Choroid plexus epithelial cell (primary cell): ENCODE data around the gene KCMF1.

Experiments used
- DNase-seq: peaks from one replicate; pipeline ENCODE4 v3.0.0-alpha.2; 2010; ENCODE audit warnings: low read depth
- H3K4me3 ChIP-seq: 2 replicates; pipeline ENCODE4 v1.5.1; 2011; ENCODE audit warnings: low read depth, mild to moderate bottlenecking, control low read depth, low read length, moderate library complexity
- TF ChIP-seq, protein P1 (sequence below): conservative IDR thresholded peaks from 2 replicates; pipeline ENCODE4 v1.5.1; 2011; ENCODE audit warnings: low read depth, mild to moderate bottlenecking, control low read depth, inconsistent platforms, low read length, moderate library complexity

Gene KCMF1

DNA sequence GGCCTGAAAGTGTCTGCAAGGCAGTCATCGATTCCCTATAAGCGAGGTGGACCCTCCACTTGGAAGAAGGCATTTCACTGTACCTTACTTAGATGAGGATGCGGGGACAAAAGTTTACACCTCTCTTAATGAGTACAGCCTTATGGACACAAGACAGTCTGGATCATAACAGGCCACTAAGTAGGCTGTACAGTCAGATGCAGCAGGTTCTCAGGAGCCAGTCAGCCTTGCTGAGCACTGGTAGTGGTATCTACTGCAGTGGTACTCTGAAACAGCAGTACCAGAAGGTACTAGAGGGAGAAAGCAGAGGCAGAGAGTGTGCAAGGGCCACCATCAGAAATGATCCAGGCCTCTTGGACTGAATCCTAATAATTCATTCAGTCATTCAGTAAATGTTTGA is 77.6 kb downstream of the KCMF1 start:
- no peak overlapping the region for H3K4me3 ChIP-seq
- DNase-seq, result no peak
- TF ChIP-seq, protein P1, sequence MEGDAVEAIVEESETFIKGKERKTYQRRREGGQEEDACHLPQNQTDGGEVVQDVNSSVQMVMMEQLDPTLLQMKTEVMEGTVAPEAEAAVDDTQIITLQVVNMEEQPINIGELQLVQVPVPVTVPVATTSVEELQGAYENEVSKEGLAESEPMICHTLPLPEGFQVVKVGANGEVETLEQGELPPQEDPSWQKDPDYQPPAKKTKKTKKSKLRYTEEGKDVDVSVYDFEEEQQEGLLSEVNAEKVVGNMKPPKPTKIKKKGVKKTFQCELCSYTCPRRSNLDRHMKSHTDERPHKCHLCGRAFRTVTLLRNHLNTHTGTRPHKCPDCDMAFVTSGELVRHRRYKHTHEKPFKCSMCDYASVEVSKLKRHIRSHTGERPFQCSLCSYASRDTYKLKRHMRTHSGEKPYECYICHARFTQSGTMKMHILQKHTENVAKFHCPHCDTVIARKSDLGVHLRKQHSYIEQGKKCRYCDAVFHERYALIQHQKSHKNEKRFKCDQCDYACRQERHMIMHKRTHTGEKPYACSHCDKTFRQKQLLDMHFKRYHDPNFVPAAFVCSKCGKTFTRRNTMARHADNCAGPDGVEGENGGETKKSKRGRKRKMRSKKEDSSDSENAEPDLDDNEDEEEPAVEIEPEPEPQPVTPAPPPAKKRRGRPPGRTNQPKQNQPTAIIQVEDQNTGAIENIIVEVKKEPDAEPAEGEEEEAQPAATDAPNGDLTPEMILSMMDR, result no peak

DNA sequence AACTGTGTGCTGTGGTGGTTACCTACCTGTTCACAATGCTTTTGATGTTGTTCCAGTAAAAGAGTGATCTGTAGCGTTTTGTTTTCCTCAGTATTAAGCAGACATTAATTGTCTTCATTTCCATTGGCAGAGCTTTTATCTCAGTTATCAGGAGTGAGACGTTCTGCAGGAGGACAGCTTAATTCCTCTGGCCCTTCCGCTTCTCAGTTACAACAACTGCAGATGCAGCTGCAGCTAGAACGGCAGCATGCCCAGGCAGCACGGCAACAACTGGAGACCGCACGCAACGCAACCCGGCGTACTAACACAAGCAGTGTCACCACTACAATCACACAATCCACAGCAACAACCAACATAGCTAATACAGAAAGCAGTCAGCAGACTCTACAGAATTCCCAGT is 78.3 kb downstream of the KCMF1 start:
- DNase-seq, result no peak
- no peak overlapping the region for H3K4me3 ChIP-seq
- TF ChIP-seq, protein P1, result no peak

DNA sequence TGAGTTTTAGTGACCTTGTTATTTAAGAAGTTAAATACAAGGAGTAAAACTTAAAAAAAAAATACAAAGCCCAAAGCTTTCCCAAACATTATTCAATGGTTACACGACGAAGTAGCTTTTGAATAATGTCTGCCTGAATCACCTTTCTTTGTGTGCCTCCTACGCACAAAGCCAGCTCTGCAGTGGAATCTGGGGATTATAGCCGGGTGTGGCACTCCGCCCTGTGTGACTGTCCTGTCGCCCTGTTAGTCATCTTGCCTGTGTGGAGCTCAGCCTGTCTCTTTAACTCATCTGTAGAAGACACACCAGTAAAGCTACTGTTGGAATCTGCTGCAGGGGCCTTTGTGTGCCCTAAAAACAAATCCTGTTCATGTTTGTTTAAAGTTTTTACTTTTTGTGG is 82.8 kb downstream of the KCMF1 start:
- TF ChIP-seq, protein P1, result no peak
- DNase-seq, result no peak
- H3K4me3 ChIP-seq, result no peak overlapping the region

GRCh38 chr2:85057226-85057962 is 86.4 kb downstream of the KCMF1 start:
- TF ChIP-seq, protein P1, result no peak
- no peak for DNase-seq
- no peak overlapping the region for H3K4me3 ChIP-seq

DNA sequence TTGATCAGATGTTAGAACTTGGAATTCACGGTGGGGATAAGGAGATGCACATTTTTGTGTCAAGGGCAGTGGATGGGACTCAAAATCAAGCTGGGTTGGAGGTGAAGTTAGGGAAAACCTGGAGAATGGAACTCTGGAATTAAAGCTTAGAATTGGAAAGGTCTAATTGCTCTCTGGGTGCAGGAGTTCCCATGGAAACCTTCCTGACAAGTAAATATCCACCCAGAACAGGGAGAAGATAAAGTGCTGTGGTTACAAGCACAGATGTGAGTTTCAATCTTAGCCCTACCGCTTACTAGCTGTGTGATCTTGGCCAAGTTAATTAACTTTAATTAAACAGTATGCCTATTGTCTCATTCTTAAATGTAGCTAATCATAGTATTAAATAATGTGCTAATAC is 90.9 kb downstream of the KCMF1 start:
- no peak overlapping the region for H3K4me3 ChIP-seq
- no peak for DNase-seq
- TF ChIP-seq, protein P1, result no peak

DNA sequence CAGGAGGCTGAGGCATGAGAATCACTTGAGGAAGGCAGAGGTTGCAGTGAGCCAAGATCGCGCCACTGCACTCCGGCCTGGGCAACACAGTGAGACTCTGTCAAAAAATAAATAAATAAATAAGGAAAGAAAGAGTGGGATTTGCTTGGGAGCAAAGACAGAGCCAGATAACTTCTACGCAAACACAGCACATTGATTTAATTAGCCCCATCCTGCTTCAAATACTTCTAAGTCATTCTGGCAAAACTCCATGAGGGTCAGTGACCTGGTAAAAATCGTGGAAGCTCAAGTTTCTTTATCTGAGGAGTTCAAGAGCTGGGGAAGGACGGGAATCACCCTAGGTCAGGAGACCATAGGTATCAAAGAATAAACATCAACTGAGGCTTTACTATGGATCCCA is 91.6 kb downstream of the KCMF1 start:
- TF ChIP-seq, protein P1, result no peak
- H3K4me3 ChIP-seq, result no peak overlapping the region
- no peak for DNase-seq

GRCh38 chr2:85063981-85064599 is 93.1 kb downstream of the KCMF1 start:
- TF ChIP-seq, protein P1, result no peak
- DNase-seq, result no peak
- no peak overlapping the region for H3K4me3 ChIP-seq
